ENCODE data around the gene KCTD15.
A peak's percentile ranks its signal among the peaks of the same experiment; 100 is the strongest.

Gene KCTD15

DNA sequence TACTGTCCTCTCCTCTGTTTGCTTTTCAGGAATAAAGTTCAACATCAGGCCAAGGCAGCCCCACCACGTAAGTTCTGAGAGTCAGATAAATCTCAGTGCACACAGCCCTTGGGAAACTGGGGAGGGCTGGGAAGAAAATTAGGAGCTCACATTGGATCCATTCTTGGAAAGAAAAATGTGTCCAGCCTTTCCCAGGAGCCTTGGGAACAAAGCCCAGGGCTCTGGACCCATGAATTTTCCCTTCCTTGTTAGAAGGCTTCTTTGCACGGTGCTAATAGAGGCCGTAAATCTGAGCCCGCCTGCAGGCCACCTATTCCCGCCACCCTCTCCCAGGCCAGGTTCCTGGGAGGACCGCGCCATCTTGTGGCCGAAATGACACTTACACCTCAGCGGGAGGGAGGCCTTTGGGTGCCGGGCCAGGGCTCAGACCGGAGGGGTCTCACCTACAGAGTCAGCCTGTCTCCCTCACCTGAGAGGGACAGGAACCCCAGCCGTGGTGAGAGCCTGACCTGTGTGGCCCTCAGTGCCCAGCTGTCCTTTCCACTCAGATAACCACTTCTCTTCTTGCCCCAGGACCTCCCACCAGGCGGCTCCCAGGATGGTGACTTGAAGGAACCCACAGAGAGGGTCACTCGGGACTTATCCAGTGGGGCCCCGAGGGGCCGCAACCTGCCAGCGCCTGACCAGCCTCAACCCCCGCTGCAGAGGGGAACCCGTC is 25.1 kb upstream of the KCTD15 start:
- peak; percentile 49 for DNase-seq

DNA sequence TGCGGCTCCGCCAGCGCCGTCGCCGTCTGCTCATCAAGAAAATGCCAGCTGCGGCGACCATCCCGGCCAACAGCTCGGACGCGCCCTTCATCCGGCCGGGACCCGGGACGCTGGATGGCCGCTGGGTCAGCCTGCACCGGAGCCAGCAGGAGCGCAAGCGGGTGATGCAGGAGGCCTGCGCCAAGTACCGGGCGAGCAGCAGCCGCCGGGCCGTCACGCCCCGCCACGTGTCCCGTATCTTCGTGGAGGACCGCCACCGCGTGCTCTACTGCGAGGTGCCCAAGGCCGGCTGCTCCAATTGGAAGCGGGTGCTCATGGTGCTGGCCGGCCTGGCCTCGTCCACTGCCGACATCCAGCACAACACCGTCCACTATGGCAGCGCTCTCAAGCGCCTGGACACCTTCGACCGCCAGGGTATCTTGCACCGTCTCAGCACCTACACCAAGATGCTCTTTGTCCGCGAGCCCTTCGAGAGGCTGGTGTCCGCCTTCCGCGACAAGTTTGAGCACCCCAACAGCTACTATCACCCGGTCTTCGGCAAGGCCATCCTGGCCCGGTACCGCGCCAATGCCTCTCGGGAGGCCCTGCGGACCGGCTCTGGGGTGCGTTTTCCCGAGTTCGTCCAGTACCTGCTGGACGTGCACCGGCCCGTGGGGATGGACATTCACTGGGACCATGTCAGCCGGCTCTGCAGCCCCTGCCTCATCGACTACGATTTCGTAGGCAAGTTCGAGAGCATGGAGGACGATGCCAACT is 24.4 kb upstream of the KCTD15 start:
- no peak for DNase-seq

DNA sequence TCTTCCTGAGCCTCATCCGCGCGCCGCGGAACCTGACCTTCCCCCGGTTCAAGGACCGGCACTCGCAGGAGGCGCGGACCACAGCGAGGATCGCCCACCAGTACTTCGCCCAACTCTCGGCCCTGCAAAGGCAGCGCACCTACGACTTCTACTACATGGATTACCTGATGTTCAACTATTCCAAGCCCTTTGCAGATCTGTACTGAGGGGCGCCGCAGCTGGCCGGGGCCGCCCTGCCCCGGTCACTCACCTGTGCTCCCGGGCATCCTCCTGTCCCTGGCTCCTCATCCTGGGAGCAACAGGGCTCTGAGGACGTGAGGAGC is 23.9 kb upstream of the KCTD15 start:
- DNase-seq = no peak

DNA sequence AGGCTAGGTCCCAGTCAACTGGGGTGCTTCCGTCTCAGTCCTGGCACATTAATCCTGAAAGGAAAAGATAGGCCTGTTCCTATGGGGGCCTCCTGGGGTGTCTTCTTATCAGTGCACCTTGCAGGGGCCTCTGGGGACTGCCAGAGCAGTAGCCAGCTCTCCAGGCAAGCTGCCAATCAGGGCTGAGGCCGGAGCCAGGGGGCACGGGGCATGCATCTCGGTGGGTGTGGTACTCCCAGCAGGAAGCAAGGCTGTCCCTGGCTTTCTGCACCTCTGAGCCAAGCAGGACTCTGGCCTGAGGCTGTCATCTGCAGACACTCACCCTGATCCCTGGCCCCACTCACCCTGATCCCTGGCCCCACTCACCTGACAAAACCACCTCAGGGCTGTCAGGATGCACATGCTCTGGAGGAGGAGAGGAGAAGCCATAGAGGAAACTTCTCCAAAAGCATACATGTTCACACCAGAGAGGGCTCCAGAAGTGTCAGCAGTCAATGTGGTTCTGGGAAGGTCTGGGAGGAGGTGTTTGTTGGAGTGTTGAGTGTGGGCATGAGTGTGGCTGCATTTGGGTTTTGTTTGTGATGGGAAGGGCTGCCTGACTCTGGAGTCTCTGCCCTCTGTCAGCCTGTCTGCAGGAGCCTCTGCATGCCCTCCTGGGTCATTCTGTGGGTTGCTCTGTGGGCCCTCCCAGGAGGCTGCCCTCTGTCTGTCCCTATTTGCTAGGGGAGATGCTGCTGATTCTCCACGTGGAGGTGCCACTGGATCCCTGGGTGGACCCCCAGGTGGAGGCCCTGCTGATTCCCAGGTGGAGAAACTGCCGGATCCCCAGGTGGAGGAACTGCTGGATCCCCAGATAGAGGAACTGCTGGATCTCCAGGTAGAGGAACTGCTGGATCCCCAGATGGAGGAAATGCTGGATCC is 22.7 kb upstream of the KCTD15 start:
- no peak for DNase-seq

DNA sequence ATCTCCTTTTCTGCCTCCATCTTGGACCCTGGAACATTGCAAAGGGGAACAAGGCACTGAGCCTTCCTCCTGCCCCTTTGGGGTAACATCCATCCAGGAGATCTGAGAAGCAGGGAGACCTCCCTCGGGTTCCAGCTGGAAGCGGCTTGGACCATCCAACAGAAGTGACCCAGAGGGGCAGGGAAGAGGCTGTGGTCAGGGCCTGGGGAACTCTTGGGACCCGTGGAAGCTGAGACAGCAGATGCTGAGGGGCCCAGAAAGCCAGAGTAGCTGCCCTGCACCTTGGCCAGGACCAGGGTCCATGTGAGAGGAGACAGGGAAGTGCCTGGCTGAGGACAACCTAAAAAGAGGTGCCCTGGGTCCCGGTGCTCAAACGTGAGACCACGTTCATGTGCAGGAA is 21.9 kb upstream of the KCTD15 start:
- no peak for DNase-seq

DNA sequence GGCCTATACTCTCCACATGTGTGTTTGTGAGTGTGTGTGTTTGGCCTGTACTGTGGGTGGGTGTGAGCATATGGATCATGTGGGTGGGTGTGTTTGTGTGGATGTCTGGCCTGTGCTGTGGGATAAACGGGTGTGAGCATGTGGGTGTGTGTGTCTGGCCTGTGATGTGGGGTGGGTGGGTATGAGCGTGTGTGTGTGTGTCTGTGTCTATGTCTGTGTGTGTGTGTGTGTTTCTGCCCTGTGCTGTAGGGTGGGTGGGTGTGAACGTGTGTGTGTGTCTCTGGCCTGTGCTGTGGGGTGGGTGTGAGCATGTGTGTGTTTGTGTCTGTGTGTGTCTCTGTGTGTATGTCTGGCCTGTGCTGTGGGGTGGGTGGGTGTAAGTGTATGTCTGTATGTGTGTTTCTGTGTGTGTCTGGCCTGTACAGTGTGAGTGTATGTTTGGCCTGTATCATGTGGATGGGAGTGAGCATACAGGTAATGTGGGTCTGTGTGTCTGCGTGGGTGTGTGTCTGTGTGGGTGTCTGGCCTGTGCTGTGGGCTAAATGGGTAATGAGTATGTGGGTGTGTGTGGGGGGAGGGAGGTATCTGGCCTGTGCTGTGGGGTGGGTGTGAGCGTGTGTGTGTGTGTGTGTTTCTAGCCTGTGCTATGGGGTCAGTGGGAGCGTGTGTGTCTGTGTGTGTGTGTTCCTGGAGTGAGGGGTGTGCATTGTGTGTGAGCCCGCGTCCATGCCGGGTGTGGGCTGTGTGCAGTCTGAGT is 20.8 kb upstream of the KCTD15 start:
- no peak for DNase-seq

DNA sequence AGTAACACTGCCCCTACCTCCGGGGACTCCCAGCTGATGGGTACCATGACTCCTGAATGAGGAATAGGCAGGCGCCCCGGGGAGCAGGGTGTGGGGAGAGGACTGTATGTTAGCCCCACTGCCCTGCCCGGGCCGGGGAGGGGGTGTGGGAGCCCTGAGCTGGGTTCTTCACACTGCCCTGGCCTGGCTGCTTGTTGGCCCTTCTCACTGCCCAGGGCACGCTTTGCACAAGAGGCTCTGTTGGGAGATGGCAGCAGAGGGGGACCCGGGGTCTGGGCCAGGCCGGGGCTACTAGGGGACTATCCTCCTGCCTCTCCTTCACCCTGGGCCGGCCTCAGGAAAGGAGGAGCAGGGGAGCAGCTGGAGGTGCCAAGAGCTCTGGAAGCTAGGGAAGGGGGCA is 19.3 kb upstream of the KCTD15 start:
- DNase-seq = no peak

DNA sequence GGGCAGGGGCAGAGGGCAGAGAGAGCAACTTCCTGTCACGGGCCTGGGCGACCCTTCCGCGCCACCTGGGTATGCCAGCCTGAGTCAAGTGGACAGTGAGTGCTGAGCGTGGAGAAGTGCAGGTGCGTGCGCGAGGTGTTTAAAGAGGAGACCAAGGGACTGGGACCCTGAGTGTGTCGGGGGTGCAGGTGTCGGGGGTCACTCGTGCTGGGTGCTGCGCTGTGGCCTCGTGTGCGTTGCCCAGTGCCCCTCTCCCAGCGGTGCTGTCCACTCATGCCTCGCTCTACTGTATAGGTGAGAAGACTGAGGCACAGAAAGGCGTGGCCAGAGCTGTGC is 18.9 kb upstream of the KCTD15 start:
- DNase-seq = no peak

DNA sequence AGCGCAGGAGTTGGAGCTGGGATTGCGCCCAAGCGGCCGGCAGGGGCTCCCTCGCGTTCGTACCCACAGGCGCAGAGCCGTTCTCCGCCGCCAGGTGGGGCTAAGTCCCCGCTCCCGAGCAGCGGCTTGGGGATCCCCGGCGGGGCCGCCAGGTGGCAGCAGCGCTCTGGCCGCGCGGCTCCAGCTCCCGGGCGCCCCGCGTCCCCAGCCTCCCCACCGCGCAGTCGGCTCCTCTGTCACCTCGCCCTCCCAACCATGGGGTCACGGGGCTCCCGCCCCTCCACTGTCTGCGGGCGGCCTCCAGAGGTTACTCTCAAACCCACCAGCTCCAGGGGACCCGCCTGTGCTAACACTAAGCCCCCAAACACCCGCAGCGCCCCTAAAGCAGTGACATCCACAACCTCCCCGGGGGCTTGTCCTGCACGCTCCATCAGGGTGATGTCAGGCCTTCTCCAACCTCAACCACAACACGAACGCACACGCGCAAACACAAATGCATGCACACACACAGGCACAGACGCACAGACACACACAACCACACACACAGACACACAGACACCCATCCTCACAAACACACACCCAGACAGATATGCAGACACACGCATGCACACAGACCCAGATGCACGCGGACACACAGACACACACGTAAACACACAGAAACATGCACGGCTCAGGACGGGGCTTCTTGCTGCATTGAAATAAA is 18.4 kb upstream of the KCTD15 start:
- peak; percentile 64 for DNase-seq

DNA sequence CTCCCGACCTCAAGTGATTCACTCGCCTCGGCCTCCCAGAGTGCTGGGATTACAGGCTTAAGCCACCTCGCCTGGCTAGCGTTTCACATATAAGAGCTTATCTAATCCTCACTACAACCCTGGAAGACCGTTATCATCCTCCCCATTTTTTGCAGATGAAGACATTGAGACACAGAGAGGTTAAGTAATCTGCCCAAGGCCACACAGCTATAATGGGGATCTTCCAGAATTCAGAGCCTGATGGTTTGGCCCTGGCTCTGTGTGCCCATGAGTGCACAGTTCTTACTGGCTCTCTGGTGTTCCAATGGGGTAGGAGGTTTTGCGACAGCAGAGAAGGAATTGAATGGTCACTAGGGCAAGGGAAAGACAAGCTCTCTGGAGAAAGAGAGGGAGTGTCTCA is 16.8 kb upstream of the KCTD15 start:
- no peak for DNase-seq

DNA sequence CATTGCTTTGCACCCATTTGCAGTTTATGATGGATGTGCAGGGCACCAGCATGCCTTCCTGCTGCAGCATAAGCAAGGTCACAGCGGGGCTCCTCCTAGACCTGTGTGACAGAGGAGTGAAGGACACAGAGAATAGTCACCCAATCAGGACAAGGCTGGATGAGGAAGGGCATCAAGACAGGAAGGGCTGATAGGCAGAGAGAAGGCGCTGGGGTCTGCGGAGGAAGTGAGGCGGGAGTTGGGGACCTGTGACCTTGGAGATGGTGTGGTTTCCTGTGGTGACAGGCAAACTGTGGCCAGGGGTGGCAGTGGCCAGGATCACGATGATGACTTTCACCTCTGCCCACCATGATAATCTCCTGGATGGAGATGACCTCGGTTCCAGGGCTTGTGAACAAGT is 16.4 kb upstream of the KCTD15 start:
- no peak for DNase-seq

DNA sequence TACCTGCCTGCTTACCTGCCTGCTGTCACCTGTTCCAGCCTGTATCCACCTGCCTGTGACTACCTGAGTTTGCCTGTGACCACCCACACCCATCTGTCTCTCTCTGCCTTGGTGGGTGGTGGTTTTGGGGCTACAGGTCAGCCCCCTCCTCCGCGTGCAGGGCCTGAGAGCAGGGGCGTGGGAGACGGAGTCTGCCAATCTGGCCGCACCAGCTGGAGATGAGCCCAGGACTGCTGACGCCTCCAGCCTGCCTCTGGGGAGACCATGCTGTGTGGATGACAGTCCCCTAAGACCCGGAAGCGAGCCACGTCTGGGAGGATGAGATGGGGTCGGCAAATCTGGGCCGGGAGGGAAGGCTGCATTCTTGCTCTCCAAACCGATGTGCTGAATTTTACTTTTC is 15.9 kb upstream of the KCTD15 start:
- DNase-seq = peak; percentile 14

DNA sequence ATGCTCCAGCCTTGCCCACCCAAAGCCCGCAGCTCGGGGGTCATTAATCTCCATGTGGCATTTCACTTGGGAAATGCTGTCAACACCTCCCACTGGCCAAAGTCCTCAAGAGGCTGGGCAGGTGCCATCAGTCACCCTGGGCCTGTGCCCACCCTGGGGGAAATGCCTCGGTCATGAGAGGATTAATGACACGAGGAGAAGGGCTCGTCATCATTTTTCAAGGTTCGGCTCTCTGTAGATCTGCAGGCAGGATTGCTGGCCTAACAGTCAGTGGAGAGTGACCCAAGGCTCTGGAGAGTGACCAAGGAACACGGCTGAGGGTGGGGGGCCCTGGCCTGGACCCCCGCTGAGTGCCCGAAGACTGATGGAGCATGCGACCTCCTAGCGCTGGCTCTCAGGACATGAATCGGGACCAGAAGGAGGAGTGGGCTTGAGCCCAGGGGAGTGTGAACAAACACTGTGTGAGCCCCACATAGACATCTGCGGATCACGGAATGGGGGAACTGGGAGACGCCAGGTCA is 15.2 kb upstream of the KCTD15 start:
- no peak for DNase-seq

DNA sequence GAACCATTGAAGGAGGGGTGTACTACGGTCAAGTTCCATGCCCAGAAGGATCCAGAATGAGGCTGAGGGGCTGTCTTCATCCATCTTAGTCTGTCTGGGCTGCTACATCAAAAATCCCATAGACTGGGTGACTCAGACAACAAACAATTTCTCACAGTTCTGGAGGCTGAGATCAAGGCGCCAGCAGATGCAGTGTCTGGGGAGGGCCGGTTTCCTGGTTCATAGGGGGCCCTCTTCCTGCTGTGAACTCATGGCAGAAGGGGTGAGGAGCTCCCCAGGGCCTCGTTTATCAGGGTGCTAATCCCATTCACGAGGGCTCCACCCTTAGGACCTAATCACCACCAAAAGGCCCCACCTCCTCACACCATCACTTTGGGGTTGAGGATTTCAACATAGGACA is 14.7 kb upstream of the KCTD15 start:
- peak; percentile 58 for DNase-seq

DNA sequence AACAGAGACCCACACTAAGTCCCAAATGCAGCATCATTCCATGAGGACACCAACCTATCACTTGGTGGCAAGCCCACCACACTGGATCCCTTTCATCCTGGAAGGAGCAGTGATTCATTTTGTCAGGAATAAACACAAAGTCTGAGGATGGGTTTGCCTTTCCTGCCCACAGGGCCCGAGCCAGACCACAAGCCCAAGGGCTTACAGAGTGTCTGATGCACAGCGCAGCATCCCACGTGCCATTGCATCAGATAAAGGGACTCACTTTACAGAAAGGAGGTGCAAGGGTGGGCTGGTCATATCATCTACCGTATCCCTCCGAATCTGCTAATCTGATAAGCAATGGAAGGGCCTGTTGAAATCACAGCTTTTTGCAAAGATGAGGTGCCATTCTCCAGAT is 12.2 kb upstream of the KCTD15 start:
- no peak for DNase-seq

DNA sequence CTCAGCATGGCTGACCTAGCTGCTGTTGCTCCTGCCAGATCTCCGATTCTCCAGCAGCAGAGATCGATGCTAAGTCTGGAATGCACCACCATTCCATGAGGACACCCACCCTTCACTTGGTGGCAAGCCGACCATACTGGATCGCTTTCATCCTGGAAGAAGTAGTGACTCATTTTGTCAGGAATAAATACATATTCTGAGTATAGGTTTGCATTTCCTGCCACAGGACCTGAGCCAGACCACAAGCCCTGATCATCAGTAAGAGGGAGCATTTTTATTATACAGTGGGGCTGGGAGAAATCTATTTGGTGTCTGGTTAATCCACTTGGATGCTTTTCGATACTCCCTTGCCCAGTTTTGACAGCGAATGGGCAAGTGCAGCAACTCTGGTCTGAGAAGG is 10.9 kb upstream of the KCTD15 start:
- peak; percentile 48 for DNase-seq

DNA sequence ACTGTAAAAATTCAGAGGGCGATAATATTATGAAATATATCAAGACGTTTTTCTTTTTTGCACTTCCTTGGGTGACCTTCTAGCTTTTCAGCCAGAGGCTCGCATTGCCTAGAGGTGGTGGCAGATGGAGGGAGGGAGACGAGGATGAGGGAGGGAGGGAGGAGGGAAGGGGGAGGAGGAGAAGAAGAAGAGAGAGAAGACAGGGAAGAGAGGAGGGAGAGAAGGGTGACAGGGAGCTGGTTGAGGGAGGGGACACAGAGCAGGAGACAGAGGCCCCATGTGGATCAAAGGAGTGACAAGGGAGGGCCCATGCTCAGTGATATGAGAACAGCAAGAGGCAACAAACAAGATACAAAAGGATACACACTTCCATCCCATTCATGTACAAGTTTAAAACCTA is 8.0 kb upstream of the KCTD15 start:
- DNase-seq = no peak

DNA sequence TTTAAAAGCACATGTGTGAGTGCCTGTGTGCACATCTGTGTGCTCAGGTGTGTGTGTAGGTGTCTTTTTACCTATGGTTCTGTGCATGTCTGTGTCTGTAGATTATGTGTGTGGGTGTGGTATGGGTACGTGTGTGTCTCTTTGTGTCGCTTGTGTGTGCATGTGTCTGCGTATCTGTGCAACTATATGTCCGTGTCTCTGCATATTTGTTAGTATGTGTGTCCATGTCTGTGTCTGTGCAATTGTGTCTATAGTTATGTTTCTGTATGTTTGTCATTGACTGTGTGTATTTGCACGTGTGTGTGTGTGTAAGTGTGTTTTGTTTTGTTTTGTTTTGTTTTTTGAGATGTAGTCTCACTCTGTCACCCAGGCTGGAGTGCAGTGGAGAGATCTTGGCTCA is 7.3 kb upstream of the KCTD15 start:
- no peak for DNase-seq

DNA sequence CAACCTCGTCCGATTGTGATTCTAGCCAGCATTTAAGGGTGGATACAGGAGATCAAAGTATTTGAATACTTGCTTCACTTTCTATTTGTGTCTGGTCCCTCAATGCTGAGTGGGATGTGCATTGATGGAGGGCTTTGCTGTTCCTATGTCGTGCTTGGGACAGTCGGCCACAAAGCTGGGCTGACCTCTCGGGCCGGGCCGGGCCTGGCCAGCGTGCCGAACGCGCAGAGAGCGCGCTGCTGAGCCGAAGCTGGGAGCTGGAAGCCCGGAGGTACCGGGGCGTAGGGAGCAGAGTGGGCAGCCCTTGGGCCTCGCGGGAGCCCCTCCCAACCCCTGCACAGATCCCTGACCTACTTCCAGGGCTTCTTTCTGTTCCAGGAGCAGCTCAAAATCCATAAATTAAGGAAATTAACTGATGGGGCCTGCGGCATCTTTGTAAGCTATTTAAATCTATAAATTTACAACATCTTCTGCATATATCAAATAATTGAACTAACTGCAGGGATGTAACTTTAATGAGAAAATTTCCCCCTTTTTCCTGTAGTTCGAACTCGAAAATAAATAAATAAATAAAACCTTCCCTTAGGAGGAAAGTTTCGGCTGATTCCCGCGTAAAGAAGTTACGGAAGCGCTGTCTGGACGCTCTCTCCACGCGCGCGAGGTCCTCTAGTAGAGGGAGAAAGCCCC is 1.8 kb upstream of the KCTD15 start:
- DNase-seq = no peak

DNA sequence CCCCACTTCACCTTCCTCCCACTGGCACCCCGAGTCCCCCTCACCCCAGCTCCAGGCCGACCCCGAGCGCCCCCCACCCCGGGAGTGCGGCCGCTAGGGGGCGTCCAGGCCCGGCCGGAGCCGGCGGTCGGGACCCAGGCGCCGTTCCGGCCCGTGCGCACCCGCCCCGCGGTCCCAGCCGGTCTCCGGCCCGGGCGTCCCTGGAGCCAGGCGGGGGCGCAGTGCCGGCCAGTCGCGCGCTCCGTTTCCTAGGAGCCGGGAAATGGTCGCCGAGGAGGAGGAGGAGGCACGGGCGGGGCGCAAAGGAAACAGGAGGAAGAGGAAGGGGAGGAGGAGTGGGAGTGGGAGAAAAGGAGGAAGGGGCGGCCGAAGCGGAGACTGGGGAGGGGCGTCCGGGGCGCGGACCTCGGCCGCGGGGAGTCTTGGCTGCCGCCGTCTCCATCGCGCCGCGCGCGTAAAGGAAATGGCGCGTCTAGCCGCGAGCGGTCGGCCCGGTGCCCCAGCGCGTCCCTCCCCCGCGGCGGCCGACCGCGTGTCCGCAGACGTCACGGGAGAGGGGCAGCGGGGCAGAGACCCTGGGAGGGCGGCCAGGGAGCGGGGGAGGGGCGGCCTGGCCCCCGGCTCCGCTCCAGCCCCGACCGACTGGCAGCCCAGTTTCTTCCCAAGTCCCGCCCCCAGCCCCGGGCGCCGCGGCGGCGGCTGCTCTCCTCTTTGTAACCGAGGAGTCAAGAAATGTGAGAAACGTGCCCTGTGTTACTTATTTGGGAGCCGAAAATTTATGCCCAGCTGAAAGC is 1.1 kb upstream of the KCTD15 start:
- peak; percentile 88 for DNase-seq
